IPS-15b (cell line): ENCODE measurements around the gene AP3D1.
"Not testable (repeated sequence)": the region's sequence is repeated elsewhere in the genome, so short reads cannot be mapped to it uniquely, and the experiment has no call there.

Source experiments
- H3K27me3 ChIP-seq: one replicate; pipeline ENCODE4 v1.6.1; 2013; ENCODE audit warnings: low read length; ENCODE audit not compliant: control insufficient read depth, insufficient read depth
- H3K36me3 ChIP-seq: one replicate; pipeline ENCODE4 v1.6.1; 2013; ENCODE audit warnings: low read length; ENCODE audit not compliant: control insufficient read depth, insufficient read depth
- H3K4me1 ChIP-seq: one replicate; pipeline ENCODE4 v1.6.1; 2013; ENCODE audit warnings: mild to moderate bottlenecking, low read length; ENCODE audit not compliant: control insufficient read depth, insufficient read depth
- H3K4me3 ChIP-seq: one replicate; pipeline ENCODE4 v1.5.1; 2013; ENCODE audit warnings: low read depth, low read length
- H3K9ac ChIP-seq: one replicate; pipeline ENCODE4 v1.6.1; 2013; ENCODE audit warnings: low read depth, mild to moderate bottlenecking, low read length
- H3K9me3 ChIP-seq: one replicate; pipeline ENCODE4 v1.6.1; 2013; ENCODE audit warnings: mild to moderate bottlenecking, low read length; ENCODE audit not compliant: control insufficient read depth, insufficient read depth

The AP3D1 gene

DNA sequence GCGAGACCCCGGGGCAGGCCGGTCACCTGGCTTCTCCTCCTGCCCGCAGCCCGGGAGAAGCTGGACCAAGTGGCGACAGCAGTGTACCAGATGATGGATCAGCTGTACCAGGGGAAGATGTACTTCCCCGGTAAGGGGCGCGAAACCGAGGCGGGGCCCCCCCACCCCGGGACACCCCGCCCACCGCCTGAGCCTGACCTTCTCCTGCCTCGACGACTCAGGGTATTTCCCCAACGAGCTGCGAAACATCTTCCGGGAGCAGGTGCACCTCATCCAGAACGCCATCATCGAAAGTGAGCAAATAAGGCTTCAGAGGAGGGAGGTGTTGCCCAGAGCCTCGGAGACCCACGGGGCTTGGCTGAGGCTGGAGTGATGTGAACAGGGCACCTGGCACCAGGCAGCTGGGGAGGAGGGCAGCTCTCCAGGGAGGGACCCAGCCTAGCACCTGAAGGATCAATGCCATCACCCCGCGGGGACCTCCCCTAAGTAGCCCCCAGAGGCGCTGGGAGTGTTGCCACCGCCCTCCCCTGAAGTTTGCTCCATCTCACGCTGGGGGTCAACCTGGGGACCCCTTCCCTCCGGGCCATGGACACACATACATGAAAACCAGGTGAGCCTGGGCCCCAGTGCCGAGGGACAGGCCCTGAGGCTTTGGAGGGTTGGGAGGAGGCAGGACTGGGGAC, 54.0 kb downstream of the AP3D1 start:
- Histone ChIP-seq H3K27me3 (no peaks in the 10 kb centered on the region), H3K9ac (no peak overlapping the region), H3K4me3 (peak overlapping the region; percentile 55), H3K4me1 (no peaks in the 10 kb centered on the region), H3K36me3 (peaks cover 31% of the 10 kb centered on the region), H3K9me3 (no peaks in the 10 kb centered on the region)

DNA sequence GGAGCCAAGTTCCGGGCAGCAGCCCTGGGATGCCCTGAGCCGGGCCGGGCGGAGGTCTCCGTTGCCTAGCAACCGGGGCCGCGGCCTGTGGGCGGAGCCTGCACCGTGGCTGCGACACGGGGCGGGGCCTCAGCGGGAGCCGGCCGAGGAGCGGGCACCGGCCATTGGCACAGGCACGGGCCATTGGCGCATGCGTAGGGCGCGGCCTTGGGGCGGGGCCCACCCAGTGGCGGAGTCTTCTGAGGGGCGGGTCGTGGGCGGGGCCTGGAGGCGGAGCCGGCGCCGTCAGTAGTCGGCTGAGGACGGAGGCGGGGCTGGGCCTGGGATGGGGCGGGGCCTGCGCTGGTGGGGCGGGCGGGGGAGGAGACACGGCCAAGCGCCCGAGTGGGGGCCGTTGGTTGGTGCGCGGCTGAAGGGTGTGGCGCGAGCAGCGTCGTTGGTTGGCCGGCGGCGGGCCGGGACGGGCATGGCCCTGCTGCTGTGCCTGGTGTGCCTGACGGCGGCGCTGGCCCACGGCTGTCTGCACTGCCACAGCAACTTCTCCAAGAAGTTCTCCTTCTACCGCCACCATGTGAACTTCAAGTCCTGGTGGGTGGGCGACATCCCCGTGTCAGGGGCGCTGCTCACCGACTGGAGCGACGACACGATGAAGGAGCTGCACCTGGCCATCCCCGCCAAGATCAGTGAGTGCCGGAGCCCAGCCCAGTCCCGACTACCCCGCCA, 54.7 kb downstream of the AP3D1 start, which contains the start of gene IZUMO4:
IZUMO4 (plus strand) TSS at position 436 of the 723 bp plus-strand sequence; CDS start at position 467, 31 bp downstream.
- Histone ChIP-seq H3K27me3 (no peaks in the 10 kb centered on the region), H3K9ac (no peak within 1 kb of the TSS), H3K36me3 (peaks cover 24% of the 10 kb centered on the region), H3K4me1 (no peaks in the 10 kb centered on the region), H3K4me3 (peak within 1 kb of the TSS; percentile 55), H3K9me3 (no peaks in the 10 kb centered on the region)

DNA sequence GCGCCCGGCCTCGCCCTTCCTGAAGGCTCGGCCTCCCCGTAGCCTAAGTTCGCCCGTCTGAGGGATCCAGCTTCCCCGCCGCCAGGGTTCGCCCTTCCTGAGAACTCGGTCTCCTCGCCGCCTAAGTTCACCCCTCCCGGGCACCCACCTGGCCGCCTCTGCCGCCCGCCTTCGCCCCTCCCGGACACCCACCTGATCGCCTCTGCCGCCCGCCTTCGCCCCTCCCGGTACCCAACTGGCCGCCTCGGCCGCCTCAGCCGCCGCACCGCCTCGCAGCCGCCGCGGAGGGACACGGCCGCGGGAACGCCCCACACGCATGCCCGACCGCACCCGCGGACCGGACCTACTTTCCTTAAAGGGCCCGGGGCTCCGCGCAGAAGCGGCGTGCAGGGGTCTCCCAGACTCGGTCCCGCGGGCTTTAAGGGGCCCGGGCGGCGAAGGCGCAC, 55.3 kb downstream of the AP3D1 start, which contains the start of gene MOB3A:
MOB3A (minus strand) TSS at position 293 of the 446 bp plus-strand sequence. CDS start 17,766 bp downstream, outside the sequence.
- H3K36me3 ChIP-seq: peaks cover 19% of the 10 kb centered on the region
- H3K4me3 ChIP-seq: peak within 1 kb of the TSS; percentile 55
- no peaks in the 10 kb centered on the region for H3K4me1 ChIP-seq
- H3K9me3 ChIP-seq: no peaks in the 10 kb centered on the region
- no peaks in the 10 kb centered on the region for H3K27me3 ChIP-seq
- H3K9ac ChIP-seq: no peak within 1 kb of the TSS

DNA sequence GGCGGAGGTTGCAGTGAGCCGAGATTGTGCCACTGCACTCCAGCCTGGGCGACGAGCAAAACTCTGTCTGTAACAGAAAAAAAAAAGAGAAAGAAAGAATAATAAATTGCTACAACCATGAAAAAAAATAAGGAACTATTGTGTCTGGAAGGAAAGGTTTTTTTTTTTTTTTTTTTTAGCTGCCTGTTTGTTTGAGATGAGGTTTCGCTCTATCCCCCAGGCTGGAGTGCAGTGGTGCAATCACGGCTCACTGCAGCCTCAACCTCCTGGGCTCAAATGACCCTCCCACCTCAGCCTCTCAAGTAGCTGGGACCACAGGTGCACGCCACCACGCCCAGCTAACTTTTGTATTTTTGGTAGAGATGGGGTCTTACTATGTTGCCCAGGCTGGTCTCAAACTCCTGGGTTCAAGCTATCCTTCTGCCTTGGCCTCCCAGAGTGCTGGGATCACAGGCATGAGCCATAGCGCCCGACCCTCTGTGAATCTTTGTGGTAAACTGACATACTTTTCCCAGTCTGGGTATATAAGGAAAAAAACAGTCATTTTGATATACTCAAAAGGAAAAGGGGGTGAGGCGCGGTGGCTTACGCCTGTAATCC, 59.3 kb downstream of the AP3D1 start:
- not testable (repeated sequence) for H3K27me3 ChIP-seq, H3K9ac ChIP-seq, H3K36me3 ChIP-seq, H3K9me3 ChIP-seq, H3K4me1 ChIP-seq, H3K4me3 ChIP-seq

DNA sequence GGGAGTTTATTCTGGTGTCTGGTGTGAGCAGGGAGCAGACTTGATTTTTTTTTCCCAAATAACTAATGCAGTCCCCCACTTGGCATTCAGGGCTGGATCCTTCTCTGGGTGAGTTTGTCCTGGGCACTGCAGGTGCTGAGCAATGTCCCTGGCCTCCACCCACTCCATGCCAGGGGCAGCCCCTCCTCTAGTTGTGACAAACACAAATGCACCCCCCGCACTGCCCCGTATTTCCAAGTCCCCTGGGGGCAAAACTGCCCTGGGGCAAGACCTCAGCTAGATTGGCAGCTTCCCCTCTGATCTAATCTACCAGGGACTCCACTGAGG, 61.7 kb downstream of the AP3D1 start:
- no peaks in the 10 kb centered on the region for H3K9me3 ChIP-seq
- no peaks in the 10 kb centered on the region for H3K27me3 ChIP-seq
- H3K4me1 ChIP-seq: no peaks in the 10 kb centered on the region
- peaks cover 2% of the 10 kb centered on the region for H3K36me3 ChIP-seq
- no peak overlapping the region for H3K9ac ChIP-seq
- no peak overlapping the region for H3K4me3 ChIP-seq

DNA sequence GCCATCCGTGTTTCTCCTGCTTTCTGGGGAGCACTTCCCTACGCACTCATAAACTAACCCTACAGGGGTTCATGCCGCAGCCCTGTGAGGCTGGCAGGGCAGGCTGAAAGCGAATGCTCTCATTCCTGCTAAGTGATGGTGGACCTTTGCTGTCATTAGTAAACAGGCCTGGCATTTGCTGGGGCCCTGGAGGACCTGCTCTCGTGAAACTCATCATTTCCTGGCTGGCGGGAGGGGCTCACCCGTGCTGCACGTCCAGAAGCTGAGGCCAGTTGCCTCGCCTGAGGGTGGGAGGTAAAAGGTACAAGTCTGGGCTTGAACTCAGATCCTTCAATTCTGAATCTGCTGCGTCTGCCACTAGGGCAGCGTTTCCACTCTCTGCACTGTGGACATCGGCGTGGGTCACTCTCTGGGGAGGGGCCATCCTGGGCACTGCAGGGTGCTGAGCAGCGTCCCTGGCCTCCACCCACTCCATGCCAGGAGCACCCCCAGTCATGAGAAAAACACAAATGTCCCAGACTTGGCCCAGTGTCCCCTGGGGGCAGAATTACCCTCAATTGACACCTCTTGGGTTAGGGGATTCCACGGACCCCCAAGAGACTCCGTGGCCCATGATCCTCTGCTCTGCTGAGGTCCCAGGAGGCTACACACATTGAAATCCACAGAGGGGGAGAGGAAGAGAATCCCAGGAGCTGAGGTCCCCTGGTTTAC, 62.2 kb downstream of the AP3D1 start:
- no peak overlapping the region for H3K4me3 ChIP-seq
- H3K9ac ChIP-seq: no peak overlapping the region
- H3K4me1 ChIP-seq: no peaks in the 10 kb centered on the region

DNA sequence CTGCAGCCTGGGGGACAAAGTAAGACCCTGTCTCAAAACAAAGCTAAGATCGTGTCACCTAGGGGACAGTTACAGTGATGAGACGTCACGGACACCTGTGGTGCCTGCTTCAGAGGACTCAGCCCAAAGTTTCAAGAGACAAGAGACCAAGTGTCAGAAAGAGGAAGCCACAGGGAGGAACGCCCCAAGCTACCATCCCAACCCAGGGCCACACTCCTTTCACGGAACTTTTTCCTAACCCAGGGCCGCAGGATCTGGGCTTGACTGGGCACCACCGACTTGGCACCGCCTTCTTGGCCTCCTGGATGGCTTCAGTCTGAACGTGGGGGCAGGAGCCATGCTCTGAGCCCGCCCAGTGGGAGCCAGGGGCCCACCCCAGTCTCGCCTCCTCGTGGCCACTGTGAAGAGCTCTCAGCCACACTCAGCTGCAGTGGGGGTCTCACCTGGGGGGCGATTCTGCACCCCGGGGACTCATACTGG, 63.7 kb downstream of the AP3D1 start:
- H3K9me3 ChIP-seq: no peaks in the 10 kb centered on the region
- no peaks in the 10 kb centered on the region for H3K27me3 ChIP-seq
- H3K36me3 ChIP-seq: peaks cover 2% of the 10 kb centered on the region
- H3K4me1 ChIP-seq: no peaks in the 10 kb centered on the region
- H3K9ac ChIP-seq: no peak overlapping the region
- H3K4me3 ChIP-seq: no peak overlapping the region

More for the DNA sequence above, 62.2 kb downstream of the AP3D1 start:
- Histone ChIP-seq H3K9me3 (no peaks in the 10 kb centered on the region), H3K27me3 (no peaks in the 10 kb centered on the region), H3K36me3 (peaks cover 2% of the 10 kb centered on the region)

DNA sequence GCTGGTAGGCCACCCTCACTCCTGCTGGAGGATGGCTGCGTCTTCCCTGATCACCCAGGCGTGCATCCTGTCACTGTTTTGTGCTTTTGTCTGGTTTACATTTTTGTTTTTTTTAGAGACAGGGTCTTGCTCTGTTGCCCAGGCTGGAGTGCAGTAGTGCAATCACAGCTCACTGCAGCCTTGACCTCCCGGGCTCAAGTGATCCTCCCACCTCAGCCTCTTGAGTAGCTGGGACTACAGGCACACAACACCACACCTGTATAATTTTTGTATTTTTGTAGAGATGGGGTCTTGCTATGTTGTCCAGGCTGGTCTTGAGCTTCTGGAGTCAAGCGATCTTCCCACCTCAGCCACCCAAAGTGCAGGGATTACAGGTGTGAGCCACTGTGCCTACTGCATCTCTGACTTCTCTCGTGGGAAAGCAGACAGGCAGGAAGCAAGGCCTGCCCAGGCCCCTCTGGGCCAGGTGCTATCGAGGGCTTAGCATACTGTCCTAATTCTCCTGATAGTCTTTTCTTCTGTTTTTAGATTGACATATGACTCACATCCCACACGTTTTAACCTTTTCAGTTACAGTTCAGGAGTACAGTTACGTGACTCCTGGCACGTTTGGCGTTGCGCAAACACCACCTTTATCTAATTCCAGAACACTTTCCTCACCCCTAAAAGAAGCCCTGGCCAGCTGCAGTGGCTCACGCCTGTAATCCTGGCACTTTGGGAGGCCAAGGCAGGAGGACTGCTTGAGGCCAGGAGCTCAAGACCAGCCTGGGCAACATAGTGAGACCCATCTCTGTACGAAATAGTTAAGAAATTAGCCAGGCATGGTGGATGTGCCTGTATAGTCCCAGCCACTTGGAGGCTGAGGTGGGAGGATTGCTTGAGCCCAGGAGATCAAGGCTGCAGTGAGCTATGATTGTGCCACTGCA, 64.4 kb downstream of the AP3D1 start:
- not testable (repeated sequence) for H3K27me3 ChIP-seq, H3K36me3 ChIP-seq, H3K4me1 ChIP-seq, H3K9ac ChIP-seq, H3K4me3 ChIP-seq, H3K9me3 ChIP-seq

DNA sequence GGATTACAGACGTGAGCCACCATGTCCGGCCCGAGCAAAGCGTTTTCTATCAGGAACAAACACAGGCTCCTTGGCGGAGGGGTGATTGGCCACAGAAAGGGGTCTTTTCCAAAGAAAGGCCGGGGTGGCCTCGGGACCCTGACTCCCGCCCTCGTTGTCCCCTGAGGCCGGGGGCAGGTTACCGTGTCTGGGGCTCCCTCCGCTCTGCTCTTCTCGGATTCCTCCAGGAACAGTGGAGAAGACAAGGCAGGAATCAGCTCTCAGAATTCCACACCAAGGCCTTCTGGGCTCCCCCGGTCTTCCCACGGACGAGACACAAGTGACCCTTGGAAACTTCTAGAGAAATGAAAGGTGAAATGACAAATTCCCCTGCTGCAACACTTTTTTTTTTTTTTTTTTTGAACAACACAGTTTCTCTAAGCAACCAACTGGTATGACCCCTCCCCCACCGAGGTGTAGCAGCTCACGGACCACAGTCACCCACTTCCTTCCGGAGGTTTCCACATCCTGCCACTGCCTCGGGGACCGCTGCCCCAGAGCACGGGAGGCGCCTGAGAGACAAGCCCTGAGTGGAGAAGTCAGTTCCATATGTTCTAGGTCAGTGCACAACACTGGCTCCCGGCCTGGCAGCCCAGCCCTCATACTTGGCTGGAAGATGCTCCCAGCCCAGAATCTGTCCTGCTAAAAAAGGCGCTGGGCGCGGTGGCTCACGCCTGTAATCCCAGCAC, 66.2 kb downstream of the AP3D1 start:
- peaks cover 2% of the 10 kb centered on the region for H3K36me3 ChIP-seq
- no peaks in the 10 kb centered on the region for H3K27me3 ChIP-seq
- no peaks in the 10 kb centered on the region for H3K9me3 ChIP-seq
- no peaks in the 10 kb centered on the region for H3K4me1 ChIP-seq
- no peak overlapping the region for H3K4me3 ChIP-seq
- no peak overlapping the region for H3K9ac ChIP-seq

DNA sequence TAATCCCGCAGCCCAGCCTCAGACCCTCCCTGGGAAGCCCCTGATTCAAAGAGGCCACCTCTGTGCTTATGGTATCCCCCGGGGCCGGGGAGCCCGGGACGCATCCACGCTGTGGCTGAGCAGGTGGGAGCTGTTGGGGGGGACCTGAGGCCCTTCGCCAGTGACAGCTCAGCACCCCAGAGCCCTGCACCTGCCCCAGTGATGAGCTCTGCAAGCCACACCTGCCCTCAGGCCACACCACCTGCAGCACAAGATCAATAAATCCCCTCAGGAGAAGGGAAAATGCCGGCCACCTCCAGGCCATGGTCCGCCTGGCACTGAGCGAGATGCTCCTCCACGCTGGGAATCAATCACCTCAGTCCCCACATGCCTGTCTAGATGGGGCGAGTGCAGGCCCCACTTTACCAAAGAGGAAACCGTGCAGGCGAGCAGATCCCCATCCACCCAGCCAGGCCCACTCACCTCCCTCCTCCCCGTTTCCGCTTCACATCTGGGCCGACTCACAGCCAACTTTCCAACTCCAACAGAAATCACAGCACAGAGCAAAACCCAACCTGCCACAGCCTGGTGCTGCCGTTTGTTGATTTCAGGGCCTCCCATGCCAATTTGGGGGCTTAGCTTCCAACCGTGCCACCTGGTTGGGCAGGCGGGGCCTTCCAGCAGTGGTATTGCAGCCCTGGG, 68.1 kb downstream of the AP3D1 start:
- no peak overlapping the region for H3K4me3 ChIP-seq
- no peaks in the 10 kb centered on the region for H3K9me3 ChIP-seq
- H3K4me1 ChIP-seq: no peaks in the 10 kb centered on the region
- no peak overlapping the region for H3K9ac ChIP-seq
- peaks cover 7% of the 10 kb centered on the region for H3K36me3 ChIP-seq
- H3K27me3 ChIP-seq: no peaks in the 10 kb centered on the region
